ENCODE data around the gene VANGL2. TPM values are rescaled to one million over a fixed set of nuclear protein-coding genes. Genes with fewer than 3 reads are reported as not detected.

The VANGL2 gene
- total and polyA plus RNA-seq, 2 donors from 2014 or later, result 3.8 to 8.1 TPM

GRCh38 chr1:160361199-160361598, 39.2 kb upstream of the VANGL2 start:
- FAIRE-seq (no peak), DNase-seq (no peak)
- Histone ChIP-seq H3K27ac (ENCODE audit: low read depth in 2 of 2, low read length in 2 of 2) (no peak overlapping the region), H3K4me1 (ENCODE audit: control insufficient read depth in 2 of 3, insufficient read depth in 2 of 3, low read depth in 1 of 3, low read length in 3 of 3) (no peaks in the 10 kb centered on the region), H3K9ac (ENCODE audit: low read length in 3 of 3) (no peak overlapping the region), H3K4me3 (ENCODE audit: low read length in 3 of 3) (no peak overlapping the region), H3K27me3 (ENCODE audit: control insufficient read depth, insufficient read depth, low read length) (no peaks in the 10 kb centered on the region), H3K9me3 (ENCODE audit: control insufficient read depth in 2 of 3, insufficient read depth in 1 of 3, low read length in 3 of 3) (no peaks in the 10 kb centered on the region), H3K36me3 (ENCODE audit: control insufficient read depth in 2 of 3, insufficient read depth in 3 of 3, low read length in 3 of 3) (peaks cover 2 to 19% (median 10%) of the 10 kb centered on the region in 3 donors)
- TF ChIP-seq CTCF (IDR thresholded peaks at IDR 0.05; ENCODE audit: borderline replicate concordance, extremely low read depth, insufficient read depth), result no peak
- intact Hi-C loops (cut with DNase I), result no loop called here

GRCh38 chr1:160361814-160362167, 38.6 kb upstream of the VANGL2 start:
- Histone ChIP-seq H3K4me3 (ENCODE audit: low read length in 3 of 3) (no peak overlapping the region), H3K4me1 (ENCODE audit: control insufficient read depth in 2 of 3, insufficient read depth in 2 of 3, low read depth in 1 of 3, low read length in 3 of 3) (no peaks in the 10 kb centered on the region), H3K27me3 (ENCODE audit: control insufficient read depth, insufficient read depth, low read length) (no peaks in the 10 kb centered on the region), H3K27ac (ENCODE audit: low read depth in 2 of 2, low read length in 2 of 2) (no peak overlapping the region), H3K9me3 (ENCODE audit: control insufficient read depth in 2 of 3, insufficient read depth in 1 of 3, low read length in 3 of 3) (no peaks in the 10 kb centered on the region), H3K36me3 (ENCODE audit: control insufficient read depth in 2 of 3, insufficient read depth in 3 of 3, low read length in 3 of 3) (peaks cover 2 to 14% (median 4%) of the 10 kb centered on the region in 3 donors), H3K9ac (ENCODE audit: low read length in 3 of 3) (no peak overlapping the region)
- FAIRE-seq (no peak), DNase-seq (no peak)
- intact Hi-C loops (cut with DNase I), result no loop called here
- no peak for TF ChIP-seq CTCF (IDR thresholded peaks at IDR 0.05; ENCODE audit: borderline replicate concordance, extremely low read depth, insufficient read depth)

DNA sequence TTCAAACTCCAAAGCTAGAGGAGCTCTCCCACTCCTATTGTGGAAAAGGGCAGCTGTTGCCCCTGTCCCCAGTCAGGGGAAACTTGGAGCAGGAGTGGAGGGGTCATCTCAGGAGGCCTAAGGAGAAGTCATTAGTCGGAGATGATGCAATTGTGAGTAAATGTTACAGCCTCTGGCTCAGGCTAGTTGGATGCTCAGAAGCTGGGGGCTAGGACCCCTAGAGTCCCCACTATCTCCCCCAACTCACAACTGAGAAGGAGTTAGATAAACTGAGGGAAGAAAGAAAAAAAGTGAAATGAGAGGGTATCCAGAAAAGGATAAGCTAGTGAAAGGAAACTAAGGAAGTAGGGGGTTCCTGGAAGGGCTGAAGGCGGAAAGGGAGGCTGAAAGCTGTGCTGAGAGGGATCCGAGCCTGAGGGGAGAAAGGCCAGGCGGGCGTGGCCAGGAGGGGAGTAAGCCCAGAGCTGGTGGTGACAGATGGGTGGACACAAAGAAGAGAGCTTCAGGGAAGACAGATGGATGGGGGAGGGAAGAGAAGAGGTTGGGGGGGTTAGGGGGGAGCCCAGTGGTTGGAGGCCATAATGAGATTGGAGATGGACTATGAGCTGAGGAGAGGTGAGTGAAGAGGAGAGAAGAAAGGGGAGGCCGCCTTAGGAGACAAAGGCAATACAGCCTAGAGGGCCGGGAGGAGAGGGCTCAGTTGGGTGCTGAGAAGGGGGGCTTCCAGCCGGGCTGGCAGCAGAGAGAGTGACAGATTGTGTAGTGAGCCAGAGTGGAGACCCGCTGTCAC, 38.0 kb upstream of the VANGL2 start:
- H3K27ac ChIP-seq (ENCODE audit: low read depth in 2 of 2, low read length in 2 of 2), result no peak overlapping the region
- FAIRE-seq, result no peak
- TF ChIP-seq CTCF (IDR thresholded peaks at IDR 0.05; ENCODE audit: borderline replicate concordance, extremely low read depth, insufficient read depth), result no peak

More for the DNA sequence above, 38.0 kb upstream of the VANGL2 start:
- Histone ChIP-seq H3K4me3 (ENCODE audit: low read length in 3 of 3) (no peak overlapping the region), H3K4me1 (ENCODE audit: control insufficient read depth in 2 of 3, insufficient read depth in 2 of 3, low read depth in 1 of 3, low read length in 3 of 3) (no peaks in the 10 kb centered on the region), H3K9me3 (ENCODE audit: control insufficient read depth in 2 of 3, insufficient read depth in 1 of 3, low read length in 3 of 3) (no peaks in the 10 kb centered on the region), H3K36me3 (ENCODE audit: control insufficient read depth in 2 of 3, insufficient read depth in 3 of 3, low read length in 3 of 3) (peaks cover 0 to 11% (median 2%) of the 10 kb centered on the region in 3 donors), H3K9ac (ENCODE audit: low read length in 3 of 3) (no peak overlapping the region), H3K27me3 (ENCODE audit: control insufficient read depth, insufficient read depth, low read length) (no peaks in the 10 kb centered on the region)
- intact Hi-C loops (cut with DNase I), result no loop called here
- DNase-seq, result no peak
